T-helper 2 cell (primary cell): ENCODE results near the gene AGRN.
"Not testable (repeated sequence)": the region's sequence is repeated elsewhere in the genome, so short reads cannot be mapped to it uniquely, and the experiment has no call there.

Experiments used
- DNase-seq, 5 experiments: peaks; one replicate each; pipeline versions ENCODE4 v3.0.0 to v3.0.0-alpha.2; 2012 to 2022

The AGRN gene

DNA sequence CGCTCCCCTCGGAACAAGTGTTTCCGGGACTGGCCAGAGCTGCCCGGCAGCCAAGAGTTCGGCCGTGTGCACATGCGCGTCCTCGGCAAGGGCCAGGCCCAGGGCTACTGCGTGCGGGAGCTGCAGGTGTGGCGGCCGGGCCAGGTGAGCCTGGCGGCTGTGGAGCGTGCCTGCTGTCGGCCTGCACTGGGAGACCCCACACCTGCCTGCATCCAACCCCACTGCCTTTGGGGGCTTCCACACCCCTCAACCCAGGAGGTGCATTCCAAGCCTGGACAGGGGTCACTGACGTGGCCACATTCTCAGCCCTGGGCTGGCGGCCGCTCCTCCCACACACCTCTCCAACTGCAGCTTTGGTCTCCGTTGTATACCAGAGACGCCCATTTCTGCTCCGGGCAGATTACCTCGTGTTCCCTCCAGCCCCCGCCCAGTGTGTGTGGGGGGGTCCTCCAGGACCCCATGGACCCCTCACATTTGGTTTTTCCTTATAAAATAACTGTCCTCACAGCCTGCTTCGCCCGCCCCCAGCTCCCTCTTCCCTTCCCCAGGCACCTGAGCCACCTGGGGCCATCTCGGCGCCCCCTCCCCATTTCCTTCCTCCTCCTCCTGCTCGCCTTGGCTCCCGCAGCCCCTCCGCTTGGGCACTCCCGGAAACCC is 48.1 kb downstream of the AGRN start:
- no peak for DNase-seq

- peak in 4 of 5 experiments; percentile 23 to 65 (median 54) for DNase-seq
Measured at GRCh38 chr1:1068517-1069055, 48.7 kb downstream of the AGRN start.

- peak; percentile 80 to 87 (median 83) for DNase-seq
Measured at GRCh38 chr1:1069056-1069710, 49.3 kb downstream of the AGRN start.

GRCh38 chr1:1069711-1070676 is 50.1 kb downstream of the AGRN start:
- DNase-seq = no peak

- no peak for DNase-seq
Measured at GRCh38 chr1:1071486-1072298, 51.8 kb downstream of the AGRN start.

- DNase-seq = no peak
Measured at GRCh38 chr1:1072299-1072848, 52.5 kb downstream of the AGRN start.

- no peak for DNase-seq
Measured at GRCh38 chr1:1072849-1073742, 53.2 kb downstream of the AGRN start.

DNA sequence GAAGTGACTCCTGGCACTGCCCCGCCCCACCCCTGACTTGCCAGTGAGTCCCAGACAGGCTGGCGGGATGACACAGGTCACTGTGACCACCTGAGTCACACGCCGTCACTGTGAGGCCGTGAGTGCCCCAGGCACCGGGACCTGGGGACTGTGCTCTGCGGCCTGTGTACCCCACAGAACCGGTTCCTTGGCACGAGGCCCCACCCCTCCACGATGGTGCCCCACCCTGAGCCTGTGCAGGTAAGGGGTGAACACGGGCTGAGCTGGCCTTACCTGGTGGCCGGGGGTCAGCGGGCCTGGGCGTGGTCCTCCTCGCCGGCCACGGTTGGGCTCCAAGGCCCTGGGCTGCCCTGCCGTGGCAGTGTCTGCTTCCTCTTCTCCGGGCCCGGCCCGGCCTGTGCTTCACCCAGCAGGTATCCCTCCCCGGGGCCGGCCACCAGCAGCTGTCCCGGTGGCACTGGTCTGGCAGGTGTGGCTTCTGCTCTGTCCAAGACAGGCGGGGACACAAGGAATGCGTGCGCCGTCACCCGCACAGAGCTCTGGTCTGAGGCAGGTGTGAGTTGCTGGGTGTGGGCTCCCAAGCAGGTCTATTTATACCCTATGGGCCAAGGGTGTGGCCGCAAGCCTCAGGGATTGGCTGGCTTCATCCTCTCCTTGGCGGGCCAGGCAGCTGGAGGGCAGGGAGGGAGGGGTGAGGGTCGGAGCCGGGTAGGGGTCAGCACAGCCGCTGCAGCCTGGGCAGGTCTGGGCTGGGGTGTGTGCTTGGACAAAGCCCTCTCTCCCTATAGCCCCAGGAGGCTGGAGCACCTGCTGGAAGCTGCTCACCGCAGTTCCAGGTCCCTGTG is 54.0 kb downstream of the AGRN start, which contains the start of gene RNF223:
RNF223 (minus strand) TSS at position 564 of the 845 bp plus-strand sequence. CDS start 1,740 bp downstream, outside the sequence.
- DNase-seq = no peak

- peak in 1 of 5 experiments; percentile 2 for DNase-seq
Measured at GRCh38 chr1:1074631-1075147, 54.8 kb downstream of the AGRN start.

- DNase-seq = no peak
Measured at GRCh38 chr1:1075148-1075935, 55.4 kb downstream of the AGRN start.

- not testable (repeated sequence) for DNase-seq
Measured at GRCh38 chr1:1077396-1077795, 57.5 kb downstream of the AGRN start.

DNA sequence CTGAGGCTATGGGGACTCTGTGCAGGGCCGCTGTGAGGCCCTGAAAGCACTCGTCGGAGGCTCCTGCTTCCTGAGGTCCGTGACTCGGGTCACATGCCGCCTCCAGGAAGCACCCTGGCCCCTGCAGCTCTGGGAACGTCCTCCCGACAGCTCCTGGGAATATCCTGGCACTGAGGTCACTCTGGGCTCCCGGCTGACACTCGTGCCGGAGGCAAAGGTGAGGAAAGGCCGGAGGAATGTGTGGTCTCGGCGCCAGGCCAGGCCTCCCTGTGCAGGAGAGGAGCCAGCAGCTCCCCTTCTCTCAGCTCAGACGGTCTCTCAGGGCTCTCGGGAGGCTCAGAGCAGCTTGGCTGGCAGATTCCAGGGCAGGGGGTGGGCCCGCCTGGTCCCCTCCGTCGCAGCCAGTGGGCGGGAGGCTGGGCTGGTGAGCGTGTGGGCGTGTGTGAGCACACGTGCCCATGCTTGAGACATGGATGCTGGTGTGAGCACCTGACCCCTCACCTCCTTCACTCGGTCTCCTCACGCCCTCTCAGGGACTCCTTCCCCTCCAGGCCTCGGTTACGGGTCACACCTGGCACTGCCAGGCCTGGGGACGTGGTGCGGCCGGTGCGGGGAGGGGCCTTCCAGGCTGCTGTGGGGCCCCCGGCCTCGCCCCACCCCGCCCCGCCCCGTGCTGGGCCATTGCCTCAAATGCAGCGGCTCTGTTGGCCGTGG is 59.6 kb downstream of the AGRN start:
- peak in 3 of 5 experiments; percentile 11 to 42 (median 13) for DNase-seq

DNA sequence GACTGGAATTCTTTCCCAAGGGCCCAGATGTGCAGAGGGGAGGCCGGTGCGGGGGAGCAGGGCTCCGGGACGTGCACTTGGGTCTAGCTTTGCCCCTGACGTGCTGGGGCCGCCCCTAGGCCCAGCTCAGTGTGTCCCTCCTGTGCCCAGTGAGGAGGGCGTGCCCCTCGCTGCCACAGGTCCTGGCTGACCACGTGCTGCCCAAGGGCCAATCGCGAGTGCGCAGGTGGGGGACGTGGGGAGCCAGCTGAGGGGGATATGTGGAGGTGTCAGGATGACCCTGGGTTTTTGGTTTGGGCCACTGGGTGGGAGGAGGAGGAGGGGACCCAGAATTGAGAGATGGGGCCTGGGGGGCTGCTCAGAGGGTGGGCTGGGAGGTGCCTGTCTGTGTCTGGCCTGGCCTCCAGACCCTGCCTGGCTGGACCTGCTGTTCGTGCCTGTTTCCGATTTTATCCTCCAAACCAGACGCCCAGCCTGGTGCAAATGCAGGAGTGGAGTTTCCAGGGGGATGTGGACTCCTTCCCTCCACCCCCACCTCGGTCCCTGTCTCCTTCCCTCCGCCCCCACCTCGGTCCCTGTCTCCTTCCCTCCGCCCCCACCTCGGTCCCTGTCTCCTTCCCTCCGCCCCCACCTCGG is 60.3 kb downstream of the AGRN start:
- peak in 2 of 5 experiments; percentile 1 to 4 for DNase-seq

GRCh38 chr1:1080951-1081310 is 61.0 kb downstream of the AGRN start:
- DNase-seq = no peak

GRCh38 chr1:1081311-1082238 is 61.7 kb downstream of the AGRN start:
- DNase-seq = no peak

DNA sequence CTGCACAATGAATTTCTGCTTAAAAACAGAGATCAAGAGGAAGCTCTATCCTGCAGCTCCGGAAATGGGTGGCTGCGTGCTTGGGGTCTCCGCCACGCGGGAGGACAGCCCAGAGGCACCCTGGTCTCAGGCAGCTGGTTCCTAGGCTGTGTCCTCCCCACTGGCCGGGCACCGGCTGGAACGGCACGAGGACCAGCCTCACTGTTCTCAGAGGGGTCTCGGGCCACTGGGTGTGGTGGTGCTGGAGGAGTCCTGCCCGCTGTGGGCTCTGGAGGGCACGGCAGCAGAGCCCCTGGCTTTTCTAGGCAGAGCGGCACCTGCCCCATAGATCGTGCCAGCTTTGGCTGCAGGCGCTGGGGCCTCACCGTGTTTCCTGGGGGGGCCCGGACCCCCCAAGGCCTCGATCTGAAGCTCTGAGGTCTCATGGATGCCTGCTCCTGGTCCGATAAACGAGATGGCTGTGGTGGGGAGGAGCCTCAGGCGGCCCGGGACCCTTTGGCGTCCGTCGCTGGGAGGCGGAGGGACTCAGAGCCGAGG is 62.4 kb downstream of the AGRN start:
- no peak for DNase-seq
